Hepatocyte (in vitro differentiated cells): ENCODE results near the gene ARHGAP10. TPM values are rescaled to one million over a fixed set of nuclear protein-coding genes. Genes with fewer than 3 reads are reported as not detected.

Experiments
- DNase-seq: peaks from one replicate; pipeline ENCODE4 v3.0.0-alpha.2; 2016; ENCODE audit warnings: low spot score
- H2AFZ ChIP-seq: fragments of 200-600 bp; sonication (generic); 2 replicates; pipeline ENCODE4 v1.6.0; 2016; ENCODE audit warnings: antibody characterized with exemption, mild to moderate bottlenecking
- H3K27ac ChIP-seq: fragments of 200-600 bp; sonication (generic); 2 replicates; pipeline ENCODE4 v1.5.1; 2016; ENCODE audit warnings: mild to moderate bottlenecking
- H3K27me3 ChIP-seq: fragments of 200-600 bp; sonication (generic); 2 replicates; pipeline ENCODE4 v1.6.1; 2016
- H3K36me3 ChIP-seq: fragments of 200-600 bp; sonication (generic); replicated peaks from 2 replicates; pipeline ENCODE4 v1.5.1; 2016; ENCODE audit warnings: low read depth; ENCODE audit not compliant: insufficient read depth
- H3K4me1 ChIP-seq: fragments of 200-600 bp; sonication (generic); 2 replicates; pipeline ENCODE4 v1.5.1; 2016; ENCODE audit warnings: mild to moderate bottlenecking, moderate library complexity; ENCODE audit not compliant: insufficient read depth
- H3K4me2 ChIP-seq: fragments of 200-600 bp; sonication (generic); 2 replicates; pipeline ENCODE4 v1.6.0; 2016
- H3K4me3 ChIP-seq: fragments of 200-600 bp; sonication (generic); 2 replicates; pipeline ENCODE4 v1.5.1; 2016; ENCODE audit warnings: mild to moderate bottlenecking
- H3K79me2 ChIP-seq: fragments of 200-600 bp; sonication (generic); 2 replicates; pipeline ENCODE4 v1.6.0; 2017; ENCODE audit warnings: mild to moderate bottlenecking
- H3K9me2 ChIP-seq: fragments of 200-600 bp; sonication (generic); replicated peaks from 2 replicates; pipeline ENCODE4 v1.6.0; 2017; ENCODE audit warnings: mild to moderate bottlenecking; ENCODE audit not compliant: insufficient read depth
- H3K9me3 ChIP-seq: fragments of 200-600 bp; sonication (generic); 2 replicates; pipeline ENCODE4 v1.5.1; 2016; ENCODE audit warnings: low read depth, mild to moderate bottlenecking
- H4K20me1 ChIP-seq: fragments of 200-600 bp; sonication (generic); 2 replicates; pipeline ENCODE4 v1.6.0; 2016; ENCODE audit warnings: mild to moderate bottlenecking; ENCODE audit not compliant: insufficient read depth, poor library complexity, severe bottlenecking
- EZH2 ChIP-seq: fragments of 200-600 bp; sonication (generic); IDR thresholded peaks from 2 replicates; pipeline ENCODE4 v1.6.1; 2016; ENCODE audit warnings: antibody characterized with exemption, mild to moderate bottlenecking, borderline replicate concordance
- EZH2phosphoT487 ChIP-seq: fragments of 200-600 bp; sonication (generic); IDR thresholded peaks from one replicate; pipeline ENCODE4 v1.6.1; 2018; ENCODE audit warnings: antibody characterized with exemption, mild to moderate bottlenecking, low read depth, moderate library complexity; ENCODE audit not compliant: unreplicated experiment, severe bottlenecking
- WGBS: methylation state at CpG from one replicate; pipeline ENCODE4 v1.1.6; 2016; ENCODE audit warnings: low lambda C conversion rate; ENCODE audit errors: missing lambda C conversion rate; 5-methylcytosine and 5-hydroxymethylcytosine counted together
- polyA plus RNA-seq: library from polyadenylated mRNA; unstranded; fragments of >200 nt; fragmentation: Nextera tagmentation; extraction: Ambion mirVana; gene quantifications from 2 replicates; pipeline ENCODE4 v1.2.1, GENCODE V29; 2016
- total RNA-seq: library from RNA; depleted of rRNA; stranded (reverse); fragments of >200 nt; gene quantifications from 2 replicates; pipeline ENCODE4 v1.2.3, GENCODE V29; 2014
- TF ChIP-seq, protein P1 (sequence below): fragments of 200-600 bp; sonication (generic); IDR thresholded peaks from 2 replicates; pipeline ENCODE4 v1.5.1; 2016; ENCODE audit warnings: antibody characterized with exemption, mild to moderate bottlenecking; ENCODE audit not compliant: poor library complexity

ARHGAP10 gene
- total and polyA plus RNA-seq, 2 experiments from 2014 or later, result 16.8 to 23.4 TPM

DNA sequence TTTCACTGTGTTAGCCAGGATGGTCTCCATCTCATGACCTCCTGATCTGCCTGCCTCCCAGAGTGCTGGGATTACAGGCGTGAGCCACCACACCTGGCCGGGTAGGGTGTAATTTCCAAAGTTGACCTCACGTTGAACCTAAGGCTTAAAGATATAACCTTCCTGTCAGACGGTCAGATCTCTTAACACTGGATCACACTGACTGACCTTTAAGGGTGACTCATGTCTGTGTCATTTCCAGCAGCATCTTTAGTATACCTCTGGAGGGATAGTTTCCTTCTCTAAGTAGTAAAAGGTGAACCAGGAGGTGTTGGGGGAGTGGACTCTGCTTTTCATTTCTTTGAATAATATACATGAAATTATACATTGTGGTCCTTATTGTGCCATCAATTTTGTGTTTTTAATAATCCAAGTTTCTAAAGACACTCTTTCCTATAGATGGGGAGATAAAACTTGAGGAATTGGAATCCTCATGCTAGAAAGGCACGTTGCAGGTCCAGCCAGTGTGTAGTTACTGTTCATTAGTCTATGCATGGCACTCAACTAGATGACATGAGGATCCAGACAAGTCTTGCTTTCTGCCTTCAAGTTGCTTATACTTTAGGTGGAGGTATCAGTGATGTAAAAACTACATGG is 45.7 kb downstream of the ARHGAP10 start:
- TF ChIP-seq, protein P1, sequence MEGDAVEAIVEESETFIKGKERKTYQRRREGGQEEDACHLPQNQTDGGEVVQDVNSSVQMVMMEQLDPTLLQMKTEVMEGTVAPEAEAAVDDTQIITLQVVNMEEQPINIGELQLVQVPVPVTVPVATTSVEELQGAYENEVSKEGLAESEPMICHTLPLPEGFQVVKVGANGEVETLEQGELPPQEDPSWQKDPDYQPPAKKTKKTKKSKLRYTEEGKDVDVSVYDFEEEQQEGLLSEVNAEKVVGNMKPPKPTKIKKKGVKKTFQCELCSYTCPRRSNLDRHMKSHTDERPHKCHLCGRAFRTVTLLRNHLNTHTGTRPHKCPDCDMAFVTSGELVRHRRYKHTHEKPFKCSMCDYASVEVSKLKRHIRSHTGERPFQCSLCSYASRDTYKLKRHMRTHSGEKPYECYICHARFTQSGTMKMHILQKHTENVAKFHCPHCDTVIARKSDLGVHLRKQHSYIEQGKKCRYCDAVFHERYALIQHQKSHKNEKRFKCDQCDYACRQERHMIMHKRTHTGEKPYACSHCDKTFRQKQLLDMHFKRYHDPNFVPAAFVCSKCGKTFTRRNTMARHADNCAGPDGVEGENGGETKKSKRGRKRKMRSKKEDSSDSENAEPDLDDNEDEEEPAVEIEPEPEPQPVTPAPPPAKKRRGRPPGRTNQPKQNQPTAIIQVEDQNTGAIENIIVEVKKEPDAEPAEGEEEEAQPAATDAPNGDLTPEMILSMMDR, result no peak
- TF ChIP-seq EZH2 (no peak), EZH2phosphoT487 (no peak)
- WGBS, result 60% methylated on average over 5 of the region's 5 CpGs
- Histone ChIP-seq H3K27me3 (no peaks in the 10 kb centered on the region), H3K9me2 (no peaks in the 10 kb centered on the region), H3K4me1 (peaks cover 15% of the 10 kb centered on the region), H2AFZ (no peak overlapping the region), H3K27ac (no peak overlapping the region), H3K4me3 (no peak overlapping the region), H3K36me3 (no peaks in the 10 kb centered on the region), H3K79me2 (peaks cover 73% of the 10 kb centered on the region), H3K9me3 (no peaks in the 10 kb centered on the region), H4K20me1 (peaks cover 10% of the 10 kb centered on the region), H3K4me2 (no peak overlapping the region)
- DNase-seq, result no peak

DNA sequence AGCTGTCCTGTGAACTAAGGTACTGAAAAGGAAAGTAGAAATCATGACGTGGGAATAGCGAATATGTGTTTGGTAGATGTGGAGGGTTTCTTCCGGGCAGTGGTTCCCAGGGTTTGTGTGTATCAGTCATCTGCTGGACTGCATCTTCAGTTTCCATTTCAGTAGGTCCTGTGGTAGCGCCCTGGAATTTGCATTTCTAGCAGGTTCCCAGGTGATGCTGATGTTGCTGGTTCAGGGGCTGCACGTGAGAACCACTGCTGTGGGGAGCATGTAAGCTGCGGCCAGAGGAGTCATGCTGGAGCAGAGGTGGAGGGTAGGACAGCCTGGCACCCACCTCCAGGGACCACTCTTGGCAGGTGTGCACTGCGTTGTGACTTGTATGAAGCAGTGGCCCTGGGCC is 47.1 kb downstream of the ARHGAP10 start:
- no peaks in the 10 kb centered on the region for H3K27me3 ChIP-seq
- no peak overlapping the region for H3K27ac ChIP-seq
- no peak overlapping the region for H3K4me3 ChIP-seq
- H3K36me3 ChIP-seq, result no peaks in the 10 kb centered on the region
- H3K9me3 ChIP-seq, result no peaks in the 10 kb centered on the region
- H3K9me2 ChIP-seq, result no peaks in the 10 kb centered on the region
- H4K20me1 ChIP-seq, result peaks cover 10% of the 10 kb centered on the region
- peaks cover 8% of the 10 kb centered on the region for H3K4me1 ChIP-seq
- no peak overlapping the region for H2AFZ ChIP-seq
- H3K4me2 ChIP-seq, result no peak overlapping the region
- WGBS, result 95% methylated on average over 7 of the region's 7 CpGs
- DNase-seq, result no peak
- TF ChIP-seq, protein P1, result no peak
- TF ChIP-seq EZH2, result no peak
- no peak for TF ChIP-seq EZH2phosphoT487
- H3K79me2 ChIP-seq, result peaks cover 73% of the 10 kb centered on the region

DNA sequence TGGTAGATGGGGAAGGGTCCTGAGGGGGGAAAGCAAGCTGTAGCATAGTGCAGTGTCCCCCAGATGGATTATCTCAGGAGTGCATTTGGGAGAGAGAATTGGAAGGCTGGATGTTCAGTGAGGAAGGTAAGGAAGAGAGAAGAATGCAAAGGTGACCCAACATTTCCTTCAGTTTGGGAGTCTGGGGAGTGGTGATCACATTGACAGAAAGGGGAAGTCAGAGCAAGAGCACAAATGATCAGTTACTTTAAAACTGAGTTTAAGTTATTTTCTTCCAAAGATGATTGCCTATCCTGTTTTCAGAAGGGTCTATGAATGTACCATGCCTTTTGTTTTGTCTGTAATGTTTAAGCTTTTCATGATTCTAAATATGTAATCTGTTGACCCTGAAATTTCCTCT is 47.6 kb downstream of the ARHGAP10 start:
- Histone ChIP-seq H3K4me3 (no peak overlapping the region), H3K79me2 (peaks cover 68% of the 10 kb centered on the region), H3K4me1 (peaks cover 4% of the 10 kb centered on the region)

More for the DNA sequence above, 47.6 kb downstream of the ARHGAP10 start:
- DNase-seq, result no peak
- Histone ChIP-seq H4K20me1 (peaks cover 10% of the 10 kb centered on the region), H3K9me3 (no peaks in the 10 kb centered on the region), H3K27me3 (no peaks in the 10 kb centered on the region), H2AFZ (no peak overlapping the region), H3K36me3 (no peaks in the 10 kb centered on the region), H3K27ac (no peak overlapping the region), H3K4me2 (no peak overlapping the region), H3K9me2 (no peaks in the 10 kb centered on the region)
- TF ChIP-seq EZH2 (no peak), EZH2phosphoT487 (no peak)
- TF ChIP-seq, protein P1, result no peak
